K562 (cell line): ENCODE results near the gene MDM1. TPM values are rescaled to one million over a fixed set of nuclear protein-coding genes. Genes with fewer than 3 reads are reported as not detected.
A peak's percentile ranks its signal among the peaks of the same experiment; 100 is the strongest.

Experiments used
- CBX3 ChIP-seq, 2 experiments: IDR thresholded peaks; 1 replicate in 1 of 2; 2 replicates in 1 of 2; pipeline ENCODE4 v1.6.1; 2012; ENCODE audit warnings: inconsistent platforms in 2 of 2, low read length in 2 of 2, borderline replicate concordance in 1 of 2, control low read depth in 1 of 2
- CEBPB ChIP-seq: fragments of 450-650 bp; IDR thresholded peaks from 2 replicates; pipeline ENCODE4 v1.6.1; 2016; ENCODE audit warnings: missing genetic modification characterization, missing compliant biosample characterization
- ELF1 ChIP-seq: fragments of 200-800 bp; sonication (Bioruptor generic); IDR thresholded peaks from 2 replicates; pipeline ENCODE4 v1.6.1; 2016; ENCODE audit warnings: missing genetic modification characterization, missing compliant biosample characterization
- FOXJ2 ChIP-seq: fragments of 200-800 bp; sonication (Bioruptor generic); IDR thresholded peaks from 2 replicates; pipeline ENCODE4 v1.6.1; 2016; ENCODE audit warnings: missing genetic modification characterization, missing compliant biosample characterization
- NCOA6 ChIP-seq: fragments of 450-650 bp; IDR thresholded peaks from 2 replicates; pipeline ENCODE4 v1.6.1; 2017; ENCODE audit warnings: mild to moderate bottlenecking
- NRF1 ChIP-seq, 2 experiments: fragments of 450-650 bp; IDR thresholded peaks in 1 of 2; conservative IDR thresholded peaks in 1 of 2; 2 replicates each; pipeline ENCODE4 v1.6.1; 2014; ENCODE audit warnings: mild to moderate bottlenecking in 2 of 2
- RAD51 ChIP-seq: fragments of 450-650 bp; IDR thresholded peaks from 2 replicates; pipeline ENCODE4 v1.7.1; 2016; ENCODE audit warnings: low read depth, mild to moderate bottlenecking, borderline replicate concordance
- RBBP5 ChIP-seq: fragments of 200-600 bp; sonication (generic); IDR thresholded peaks from 2 replicates; pipeline ENCODE4 v1.6.1; 2012; ENCODE audit warnings: borderline replicate concordance, mild to moderate bottlenecking, low read length, control low read depth, inconsistent platforms; ENCODE audit not compliant: insufficient read depth, poor library complexity, severe bottlenecking
- SMAD3 ChIP-seq: fragments of 450-650 bp; formaldehyde crosslinking; conservative IDR thresholded peaks from 2 replicates; pipeline ENCODE4 v1.4.0; 2020; ENCODE audit warnings: mild to moderate bottlenecking
- SMAD4 ChIP-seq: fragments of 250-450 bp; sonication (Bioruptor Pico); conservative IDR thresholded peaks from 2 replicates; pipeline ENCODE4 v1.8.0; 2021; ENCODE audit warnings: inconsistent platforms, mild to moderate bottlenecking, moderate library complexity
- SMARCE1 ChIP-seq: fragments of 450-650 bp; IDR thresholded peaks from 2 replicates; pipeline ENCODE4 v1.7.1; 2016; ENCODE audit warnings: mild to moderate bottlenecking
- SRSF1 ChIP-seq: fragments of 200-400 bp; formaldehyde crosslinking; IDR thresholded peaks from 2 replicates; pipeline ENCODE4 v1.6.1; 2017; ENCODE audit warnings: mild to moderate bottlenecking, low read depth, low read length, moderate library complexity
- TBP ChIP-seq: optimal IDR thresholded peaks from 2 replicates; pipeline ENCODE3; 2011; ENCODE audit warnings: low read depth, low read length, improper control_type of control experiment
- ZNF592 ChIP-seq: fragments of 450-650 bp; IDR thresholded peaks from 2 replicates; pipeline ENCODE4 v1.6.1; 2017; ENCODE audit warnings: antibody characterized with exemption, mild to moderate bottlenecking
- polyA plus RNA-seq, 8 experiments: library from polyadenylated mRNA; depleted of rRNA in 4 of 8; stranded (reverse) in 5 of 8; unstranded in 3 of 8; fragments of >200 nt; fragmentation: Nextera tagmentation in 2 of 8; fragmentation: Illumina TruSeq in 1 of 8; extraction: Ambion mirVana in 2 of 8; extraction: Trizol in 1 of 8; gene quantifications; 2 replicates each; pipeline versions ENCODE4 v1.2.1 to v1.2.3, GENCODE V29; 2011 to 2014; ENCODE audit warnings: inconsistent platforms in 1 of 8, missing spikeins in 1 of 8
- total RNA-seq, 7 experiments: library from RNA; depleted of rRNA in 6 of 7; stranded (reverse); fragments of >200 nt in 6 of 7; fragmentation: Illumina TruSeq in 2 of 7; extraction: Trizol in 2 of 7; gene quantifications; 2 replicates each; pipeline versions ENCODE4 v1.2.1 to v1.2.3, GENCODE V29; 2011 to 2021; ENCODE audit warnings: low replicate concordance in 1 of 7
- TF ChIP-seq, protein P1 (sequence below): fragments of 450-650 bp; conservative IDR thresholded peaks from 2 replicates; pipeline ENCODE4 v1.6.1; 2016; ENCODE audit warnings: missing genetic modification characterization, low read depth, mild to moderate bottlenecking, control low read depth, missing compliant biosample characterization
- TF ChIP-seq, protein P2 (sequence below): fragments of 450-650 bp; formaldehyde crosslinking; IDR thresholded peaks from 2 replicates; pipeline ENCODE4 v1.4.0; 2020; ENCODE audit warnings: mild to moderate bottlenecking, moderate library complexity
- TF ChIP-seq, protein P3 (sequence below): sonication (generic); formaldehyde crosslinking; IDR thresholded peaks from 2 replicates; pipeline ENCODE4 v1.8.0; 2022; ENCODE audit warnings: mild to moderate bottlenecking, missing genetic modification reagents, borderline replicate concordance

MDM1 gene
- total and polyA plus RNA-seq, 9 of the 15 experiments (the other 6 are each of a cell fraction or from before 2014, with no cell fraction given): 7.5 to 16.8 (median 13.1) TPM

DNA sequence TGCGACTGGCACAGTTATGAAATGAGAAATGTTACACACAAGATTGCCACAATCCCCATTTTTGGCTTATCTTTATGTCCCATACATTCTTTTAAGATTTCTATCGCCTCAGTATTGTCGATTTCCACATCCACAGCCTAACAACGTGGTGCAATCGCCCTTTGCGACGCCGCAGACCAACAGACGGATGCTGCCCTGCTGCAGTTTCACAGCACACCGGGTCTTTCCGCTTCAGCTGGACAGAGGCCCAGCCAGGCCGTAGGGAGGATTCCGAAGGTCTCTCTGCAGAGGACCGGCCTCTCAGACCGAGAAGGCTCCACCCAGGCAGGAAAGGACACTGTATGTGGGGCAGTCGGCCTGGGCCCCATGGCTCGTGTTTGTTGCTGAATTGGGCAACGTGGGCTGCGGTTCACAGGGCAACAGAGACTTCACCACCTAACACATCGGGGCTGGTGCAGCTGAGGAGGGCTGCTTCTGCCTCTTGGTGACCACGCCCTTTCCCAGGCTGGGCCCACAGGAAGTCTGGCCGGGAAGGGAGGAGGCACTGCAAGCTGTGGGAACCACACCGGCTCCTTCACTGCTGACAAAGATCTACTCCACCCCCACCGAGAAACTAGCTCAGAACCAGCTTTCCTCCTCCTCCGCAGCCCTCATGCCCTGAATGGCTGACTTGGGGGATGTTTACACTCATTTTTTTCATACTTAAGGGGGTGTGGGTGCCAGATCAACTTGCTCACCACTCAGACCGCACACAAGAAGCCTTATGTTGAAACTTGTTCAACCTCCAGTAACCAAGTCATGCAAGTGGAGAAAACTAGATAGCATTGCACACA lies 32.9 kb upstream of the MDM1 start (continued):
- TF ChIP-seq RBBP5: peak; percentile 63
- 0 out of 3 replicates have a peak, but pooled peaks of 1 of the 2 experiments have one; percentile 57 for TF ChIP-seq CBX3 (IDR thresholded peaks at IDR 0.05; ENCODE audit: borderline replicate concordance in 1 of 2, low read length in 2 of 2)
- TF ChIP-seq ELF1 (tag): peak; percentile 41; the same call in 1 of the 2 replicates
- TF ChIP-seq, protein P1, sequence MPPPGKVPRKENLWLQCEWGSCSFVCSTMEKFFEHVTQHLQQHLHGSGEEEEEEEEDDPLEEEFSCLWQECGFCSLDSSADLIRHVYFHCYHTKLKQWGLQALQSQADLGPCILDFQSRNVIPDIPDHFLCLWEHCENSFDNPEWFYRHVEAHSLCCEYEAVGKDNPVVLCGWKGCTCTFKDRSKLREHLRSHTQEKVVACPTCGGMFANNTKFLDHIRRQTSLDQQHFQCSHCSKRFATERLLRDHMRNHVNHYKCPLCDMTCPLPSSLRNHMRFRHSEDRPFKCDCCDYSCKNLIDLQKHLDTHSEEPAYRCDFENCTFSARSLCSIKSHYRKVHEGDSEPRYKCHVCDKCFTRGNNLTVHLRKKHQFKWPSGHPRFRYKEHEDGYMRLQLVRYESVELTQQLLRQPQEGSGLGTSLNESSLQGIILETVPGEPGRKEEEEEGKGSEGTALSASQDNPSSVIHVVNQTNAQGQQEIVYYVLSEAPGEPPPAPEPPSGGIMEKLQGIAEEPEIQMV (tag): no peak
- TF ChIP-seq ZNF592: peak; percentile 64; the same call in 1 of the 2 replicates
- TF ChIP-seq SMAD3: 0 out of 2 replicates have a peak, but pooled peaks have one; percentile 70
- peak; percentile 86 for TF ChIP-seq SMAD4 (CRISPR knock-in tag)
- TF ChIP-seq RAD51: no peak; the same call in 1 of the 2 replicates
- 0 out of 2 replicates have a peak, but pooled peaks have one; percentile 23 for TF ChIP-seq FOXJ2 (tag)
- peak; percentile 97 for TF ChIP-seq CEBPB (tag)
- TF ChIP-seq NRF1 (conservative IDR thresholded peaks at IDR 0.05 in 1 of 2, IDR thresholded peaks at IDR 0.05 in 1 of 2): peak in 1 of 2 experiments; percentile 49; a peak in 3 of 4 replicates
- peak; percentile 59; the same call in 1 of the 2 replicates for TF ChIP-seq NCOA6
- peak; percentile 29; the same call in 1 of the 2 replicates for TF ChIP-seq SMARCE1
- TF ChIP-seq, protein P2, sequence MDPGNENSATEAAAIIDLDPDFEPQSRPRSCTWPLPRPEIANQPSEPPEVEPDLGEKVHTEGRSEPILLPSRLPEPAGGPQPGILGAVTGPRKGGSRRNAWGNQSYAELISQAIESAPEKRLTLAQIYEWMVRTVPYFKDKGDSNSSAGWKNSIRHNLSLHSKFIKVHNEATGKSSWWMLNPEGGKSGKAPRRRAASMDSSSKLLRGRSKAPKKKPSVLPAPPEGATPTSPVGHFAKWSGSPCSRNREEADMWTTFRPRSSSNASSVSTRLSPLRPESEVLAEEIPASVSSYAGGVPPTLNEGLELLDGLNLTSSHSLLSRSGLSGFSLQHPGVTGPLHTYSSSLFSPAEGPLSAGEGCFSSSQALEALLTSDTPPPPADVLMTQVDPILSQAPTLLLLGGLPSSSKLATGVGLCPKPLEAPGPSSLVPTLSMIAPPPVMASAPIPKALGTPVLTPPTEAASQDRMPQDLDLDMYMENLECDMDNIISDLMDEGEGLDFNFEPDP (CRISPR knock-in tag): no peak
- TF ChIP-seq TBP: peak; percentile 48
- TF ChIP-seq, protein P3, sequence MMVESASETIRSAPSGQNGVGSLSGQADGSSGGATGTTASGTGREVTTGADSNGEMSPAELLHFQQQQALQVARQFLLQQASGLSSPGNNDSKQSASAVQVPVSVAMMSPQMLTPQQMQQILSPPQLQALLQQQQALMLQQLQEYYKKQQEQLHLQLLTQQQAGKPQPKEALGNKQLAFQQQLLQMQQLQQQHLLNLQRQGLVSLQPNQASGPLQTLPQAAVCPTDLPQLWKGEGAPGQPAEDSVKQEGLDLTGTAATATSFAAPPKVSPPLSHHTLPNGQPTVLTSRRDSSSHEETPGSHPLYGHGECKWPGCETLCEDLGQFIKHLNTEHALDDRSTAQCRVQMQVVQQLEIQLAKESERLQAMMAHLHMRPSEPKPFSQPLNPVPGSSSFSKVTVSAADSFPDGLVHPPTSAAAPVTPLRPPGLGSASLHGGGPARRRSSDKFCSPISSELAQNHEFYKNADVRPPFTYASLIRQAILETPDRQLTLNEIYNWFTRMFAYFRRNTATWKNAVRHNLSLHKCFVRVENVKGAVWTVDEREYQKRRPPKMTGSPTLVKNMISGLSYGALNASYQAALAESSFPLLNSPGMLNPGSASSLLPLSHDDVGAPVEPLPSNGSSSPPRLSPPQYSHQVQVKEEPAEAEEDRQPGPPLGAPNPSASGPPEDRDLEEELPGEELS (CRISPR knock-in tag): peak; percentile 80; the same call in 1 of the 2 replicates
- TF ChIP-seq SRSF1: no peak
